Left kidney (tissue), 2 donors: ENCODE results near the gene CALML5. TPM values are rescaled to one million over a fixed set of nuclear protein-coding genes. Genes with fewer than 3 reads are reported as not detected.

Source experiments
- DNase-seq: peaks from one replicate; pipeline ENCODE4 v3.0.0-alpha.2; 2013
- polyA plus RNA-seq: library from polyadenylated mRNA; unstranded; fragments of 120-200 nt; gene quantifications from one replicate; pipeline ENCODE4 v1.2.1, GENCODE V29; 2013; ENCODE audit not compliant: insufficient read length

Gene CALML5
- polyA plus RNA-seq, 1 donor: not detected

- DNase-seq: no peak
Measured at GRCh38 chr10:5500910-5501309, 1.5 kb upstream of the CALML5 start.

DNA sequence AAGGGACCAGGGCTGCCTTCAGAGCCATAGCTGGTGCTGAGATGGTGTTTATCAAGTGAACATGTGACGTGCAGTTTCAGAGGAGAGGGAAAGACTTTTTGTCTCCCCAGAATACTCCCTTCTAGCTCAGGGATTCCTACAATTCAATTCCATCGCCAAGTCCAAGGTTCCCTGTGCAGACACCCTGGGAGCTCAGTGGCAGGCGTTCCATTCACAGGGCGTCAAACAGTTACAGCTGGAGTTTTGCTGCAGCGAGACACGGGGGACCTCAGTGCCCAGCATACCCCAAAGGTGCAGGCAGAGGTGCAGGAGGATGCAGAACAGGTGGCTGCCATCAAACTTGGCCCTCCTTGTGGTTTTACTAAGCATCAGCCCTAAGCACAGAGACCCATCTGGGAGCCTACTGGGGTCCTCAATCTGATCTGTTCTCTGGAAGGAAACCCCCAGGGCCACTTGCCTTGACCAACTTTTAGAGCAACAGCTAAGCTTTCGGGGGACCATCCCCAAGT is 846 bp upstream of the CALML5 start:
- no peak for DNase-seq

DNA sequence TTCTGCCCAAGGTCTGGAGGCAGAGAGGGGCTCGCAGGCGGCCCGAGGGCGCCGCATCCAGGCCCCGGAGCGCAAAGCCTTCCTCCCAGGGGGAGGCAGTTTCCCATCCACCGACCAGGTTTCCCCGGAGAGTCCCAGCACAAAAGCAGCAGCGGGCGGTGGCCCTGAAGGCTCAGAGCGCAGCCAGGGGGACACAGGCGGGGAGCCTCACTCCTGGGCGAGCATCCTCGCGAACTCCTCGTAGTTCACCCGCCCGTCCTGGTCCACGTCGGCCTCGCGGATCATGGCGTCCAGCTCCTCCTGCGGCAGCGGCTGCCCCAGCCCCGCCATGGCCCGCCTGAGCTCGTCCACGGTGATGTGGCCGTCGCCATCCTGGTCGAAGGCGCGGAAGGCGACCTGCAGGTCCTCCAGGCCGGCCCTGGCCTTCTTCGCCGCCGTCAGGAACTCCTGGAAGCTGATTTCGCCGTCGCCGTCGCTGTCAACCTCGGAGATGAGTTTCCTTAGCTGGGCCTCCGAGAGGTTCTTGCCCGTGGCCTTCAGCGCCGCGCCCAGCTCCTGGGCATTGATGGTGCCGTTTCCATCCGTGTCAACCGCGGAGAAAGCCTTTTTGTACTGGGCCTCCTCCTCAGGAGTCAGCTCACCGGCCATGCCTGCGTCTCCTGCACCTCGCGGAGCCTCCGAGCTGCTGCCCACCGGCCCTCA is 428 bp downstream of the CALML5 start:
- DNase-seq: no peak

GRCh38 chr10:5497948-5498730 is 1.2 kb downstream of the CALML5 start:
- no peak for DNase-seq

DNA sequence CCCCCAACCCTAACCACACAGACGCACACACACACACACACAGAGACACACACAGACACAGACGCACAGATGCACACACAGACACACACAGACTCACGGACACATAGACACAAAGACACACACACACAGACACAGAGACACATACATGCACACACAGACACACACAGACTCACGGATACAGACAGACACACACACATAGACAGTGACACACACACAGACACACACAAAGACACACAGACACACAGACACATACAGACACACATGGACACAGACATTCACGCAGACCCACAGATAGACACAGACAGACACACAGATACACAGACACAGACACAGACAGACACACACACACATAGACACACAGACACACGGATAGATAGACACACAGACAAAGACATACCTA is 2.1 kb downstream of the CALML5 start:
- no peak for DNase-seq

DNA sequence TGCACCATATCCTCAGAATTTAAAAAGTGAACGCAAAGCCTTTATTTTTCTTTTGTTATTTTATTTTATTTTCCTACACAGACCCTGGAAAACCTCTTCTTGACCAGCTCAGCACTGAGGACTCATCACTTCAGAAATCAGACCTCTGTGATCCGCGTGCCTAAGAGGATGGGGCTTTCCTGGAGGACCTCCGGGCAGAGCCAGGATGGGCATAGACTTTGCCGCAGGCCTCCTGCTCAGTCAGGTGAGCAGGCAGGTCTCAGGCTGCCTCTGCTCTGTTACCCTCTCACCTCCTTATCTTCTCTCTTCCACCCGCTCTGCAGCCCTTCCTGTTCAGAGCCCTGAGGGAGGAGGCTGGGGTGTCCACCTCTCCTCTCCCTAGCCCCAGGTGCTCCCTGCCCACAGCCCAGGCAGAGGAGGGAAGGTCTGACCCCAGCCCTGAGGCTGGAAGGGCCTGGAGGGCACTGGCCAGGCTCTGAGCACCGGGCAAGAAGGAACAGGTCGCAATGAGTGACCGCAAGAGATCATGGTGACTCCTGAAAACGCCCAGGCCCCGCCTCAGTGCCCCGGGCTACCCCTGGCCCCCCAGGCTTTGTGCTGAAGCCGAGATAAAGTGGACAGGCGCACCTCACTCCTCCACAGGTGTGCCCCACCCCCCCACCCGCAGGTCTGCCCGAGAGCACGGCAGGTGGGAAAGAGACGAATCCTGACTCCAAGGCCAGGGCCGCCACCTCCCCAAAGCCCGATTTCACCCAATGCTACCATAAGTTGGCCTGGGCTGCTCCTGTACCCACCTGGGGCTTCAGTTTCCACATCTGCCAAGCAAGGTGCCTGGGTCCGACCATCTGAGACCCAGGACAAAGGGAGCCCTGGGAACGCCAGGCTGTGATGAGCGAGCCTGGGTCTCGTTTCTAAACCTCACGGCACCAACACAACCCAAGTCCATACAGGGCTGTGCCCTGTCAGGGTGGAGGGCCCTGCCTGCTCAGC is 2.8 kb downstream of the CALML5 start:
- no peak for DNase-seq

GRCh38 chr10:5494611-5495010 is 4.8 kb downstream of the CALML5 start:
- no peak for DNase-seq

DNA sequence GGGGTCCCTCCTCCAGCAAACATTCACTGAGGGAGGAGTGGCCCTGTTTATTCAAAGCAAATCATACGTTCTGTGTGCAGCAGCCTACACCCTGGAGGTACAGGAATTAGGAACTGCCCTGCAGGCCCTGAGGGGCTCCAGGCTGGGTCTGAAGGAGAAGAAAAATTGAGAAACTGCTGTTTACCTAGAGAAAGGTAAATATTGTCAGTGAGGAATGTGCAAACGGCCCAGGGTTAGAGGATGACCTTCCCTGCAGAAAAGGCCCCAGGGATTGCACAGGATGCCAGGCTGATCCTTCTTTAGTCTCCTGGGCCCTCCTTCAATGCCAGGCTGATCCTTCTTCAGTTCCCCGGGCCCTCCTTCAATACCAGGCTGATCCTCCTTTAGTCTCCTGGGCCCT is 5.7 kb downstream of the CALML5 start:
- no peak for DNase-seq

GRCh38 chr10:5492929-5493576 is 6.3 kb downstream of the CALML5 start:
- DNase-seq: no peak

- no peak for DNase-seq
Measured at GRCh38 chr10:5492322-5492855, 7.0 kb downstream of the CALML5 start.

DNA sequence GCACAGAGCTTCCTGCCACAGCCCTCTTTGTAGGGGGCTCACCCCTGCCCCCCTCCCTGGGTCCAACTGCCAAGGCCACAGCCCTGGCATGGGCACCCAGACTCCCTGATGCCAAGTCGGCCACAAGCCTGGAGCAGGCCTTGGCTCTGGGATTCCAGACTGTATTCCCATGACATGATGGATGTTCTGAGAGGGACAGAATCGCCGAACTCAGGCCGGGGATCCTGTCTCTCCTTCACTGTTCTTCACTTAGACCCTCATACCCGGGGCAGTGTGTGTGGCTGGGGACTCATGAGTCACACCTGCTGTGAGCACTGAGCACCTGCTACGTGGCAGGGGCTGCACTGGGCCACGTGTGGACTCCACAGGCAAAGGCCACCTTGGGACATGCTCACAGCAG is 7.9 kb downstream of the CALML5 start:
- no peak for DNase-seq

- no peak for DNase-seq
Measured at GRCh38 chr10:5490698-5491464, 8.5 kb downstream of the CALML5 start.

DNA sequence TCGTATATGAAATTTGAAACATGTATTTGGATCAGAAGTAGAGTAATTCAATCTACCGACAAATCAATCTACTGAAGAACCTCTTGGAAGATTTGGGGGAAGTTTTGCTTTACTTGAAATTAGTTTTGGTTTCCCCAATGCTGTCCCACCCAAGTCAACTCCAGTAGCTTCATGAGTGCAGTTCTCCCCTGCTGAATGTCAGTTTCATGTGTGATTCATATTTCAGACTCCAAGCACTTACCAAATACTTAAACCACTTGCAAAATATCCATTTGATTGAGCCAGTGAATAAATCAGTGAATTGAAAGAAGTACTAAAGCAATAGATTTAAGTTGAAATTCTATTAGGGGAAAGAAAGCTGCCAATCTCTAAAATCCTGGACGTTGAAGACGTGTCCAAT is 9.3 kb downstream of the CALML5 start:
- DNase-seq: no peak

GRCh38 chr10:5488272-5489161 is 10.9 kb downstream of the CALML5 start:
- no peak for DNase-seq

DNA sequence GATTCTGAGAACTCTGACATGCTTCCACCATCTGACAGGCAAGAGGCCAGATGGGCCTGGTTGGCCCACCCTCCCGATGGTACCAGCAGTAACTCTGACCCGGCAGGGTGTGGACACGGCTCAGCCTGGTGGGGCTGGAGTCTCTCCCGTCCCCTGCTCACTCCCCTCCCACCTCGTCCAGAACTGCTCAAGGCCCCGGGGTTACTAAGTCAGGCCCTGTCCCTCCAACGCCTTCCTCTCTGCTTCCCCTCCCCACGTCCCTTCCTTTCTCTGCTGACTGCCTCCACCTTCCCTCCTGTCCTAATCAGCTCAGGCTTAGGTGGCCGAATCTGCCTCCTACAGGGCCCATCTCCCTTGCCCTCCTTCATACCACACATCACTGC is 12.5 kb downstream of the CALML5 start:
- DNase-seq: no peak

GRCh38 chr10:5485948-5486852 is 13.2 kb downstream of the CALML5 start:
- DNase-seq: no peak

GRCh38 chr10:5485290-5485689 is 14.1 kb downstream of the CALML5 start:
- no peak for DNase-seq

- DNase-seq: no peak
Measured at GRCh38 chr10:5484205-5484604, 15.2 kb downstream of the CALML5 start.

- no peak for DNase-seq
Measured at GRCh38 chr10:5482016-5482415, 17.4 kb downstream of the CALML5 start.
